ENCODE results near the gene DUSP22. TPM values are rescaled to one million over a fixed set of nuclear protein-coding genes. Genes with fewer than 3 reads are reported as not detected.
A peak's percentile ranks its signal among the peaks of the same experiment; 100 is the strongest.

The DUSP22 gene
- total RNA-seq, 1 donor from 2014 or later: 22.0 TPM

DNA sequence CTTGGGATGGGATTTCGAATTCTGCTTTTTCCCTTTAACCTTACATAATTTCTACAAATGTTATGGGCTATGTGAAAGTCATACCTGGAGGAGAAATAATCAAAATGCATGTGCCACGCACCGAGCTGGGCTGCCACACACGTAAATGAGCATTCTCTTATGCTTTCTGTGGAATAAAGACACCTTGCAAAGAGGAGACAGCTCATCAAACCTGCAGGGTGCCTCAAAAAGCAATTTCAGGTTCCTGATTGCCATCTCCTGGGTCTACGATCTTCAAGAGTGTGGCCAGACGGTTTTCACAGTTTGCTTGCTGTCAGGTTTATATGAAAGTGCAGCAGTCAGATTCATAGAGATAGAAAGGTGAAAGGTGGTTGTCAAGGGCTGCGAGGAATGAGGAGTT is 36.6 kb downstream of the DUSP22 start:
- intact Hi-C loops (cut with micrococcal nuclease): no loop called here
- DNase-seq (ENCODE audit: low spot score): no peak
- no peaks in the 10 kb centered on the region for H3K4me1 Mint-ChIP-seq (ENCODE audit: low read depth)
- no peak overlapping the region for H3K4me3 Mint-ChIP-seq
- H3K36me3 Mint-ChIP-seq (ENCODE audit: low read depth): peaks cover 5% of the 10 kb centered on the region
- H3K27ac Mint-ChIP-seq: no peak overlapping the region
- no peaks in the 10 kb centered on the region for H3K9me3 Mint-ChIP-seq
- no peaks in the 10 kb centered on the region for H3K27me3 Mint-ChIP-seq (ENCODE audit: insufficient read depth)

DNA sequence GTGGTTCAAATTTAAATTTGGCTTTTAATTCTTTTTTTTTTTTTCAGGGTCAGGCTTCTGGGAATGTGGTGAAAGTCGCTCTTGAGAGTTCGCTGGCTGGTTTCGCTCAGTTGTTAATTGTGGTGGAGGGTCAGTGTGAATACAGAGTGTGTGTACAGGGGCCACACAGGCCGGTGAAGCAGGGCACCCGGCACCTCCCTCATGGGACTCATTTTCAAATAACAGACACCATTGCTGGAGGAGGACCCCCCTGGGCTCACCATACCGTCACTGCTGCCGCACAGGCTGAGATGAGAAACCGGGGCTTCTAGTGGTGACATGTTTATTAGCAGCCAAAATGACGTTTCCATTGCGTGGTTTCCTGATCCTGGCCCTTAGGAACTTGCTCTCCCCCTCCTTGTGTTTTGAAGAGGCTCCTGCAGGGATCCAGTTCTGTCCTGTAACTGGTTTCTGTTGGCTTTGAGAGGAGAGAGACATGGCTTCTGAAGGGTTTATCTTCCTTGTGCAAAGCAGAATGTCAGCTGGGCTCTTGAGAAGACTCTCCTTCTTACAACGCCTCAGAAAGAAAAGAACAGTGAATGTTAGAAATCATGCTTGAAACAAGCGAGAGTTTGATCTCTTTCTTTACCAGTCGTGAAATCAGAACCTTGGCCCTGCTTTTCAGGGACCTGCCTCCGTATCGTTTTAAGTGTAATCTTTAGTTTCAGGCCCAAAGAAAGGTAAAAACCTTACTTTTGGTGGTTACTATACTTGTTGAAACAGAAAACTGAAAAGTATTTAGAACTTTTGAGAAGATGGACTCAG is 37.8 kb downstream of the DUSP22 start:
- intact Hi-C loops (cut with micrococcal nuclease): no loop called here
- no peak overlapping the region for H3K4me3 Mint-ChIP-seq
- no peaks in the 10 kb centered on the region for H3K27me3 Mint-ChIP-seq (ENCODE audit: insufficient read depth)
- DNase-seq (ENCODE audit: low spot score): no peak
- H3K9me3 Mint-ChIP-seq: no peaks in the 10 kb centered on the region
- no peak overlapping the region for H3K27ac Mint-ChIP-seq
- peaks cover 5% of the 10 kb centered on the region for H3K36me3 Mint-ChIP-seq (ENCODE audit: low read depth)
- no peaks in the 10 kb centered on the region for H3K4me1 Mint-ChIP-seq (ENCODE audit: low read depth)

DNA sequence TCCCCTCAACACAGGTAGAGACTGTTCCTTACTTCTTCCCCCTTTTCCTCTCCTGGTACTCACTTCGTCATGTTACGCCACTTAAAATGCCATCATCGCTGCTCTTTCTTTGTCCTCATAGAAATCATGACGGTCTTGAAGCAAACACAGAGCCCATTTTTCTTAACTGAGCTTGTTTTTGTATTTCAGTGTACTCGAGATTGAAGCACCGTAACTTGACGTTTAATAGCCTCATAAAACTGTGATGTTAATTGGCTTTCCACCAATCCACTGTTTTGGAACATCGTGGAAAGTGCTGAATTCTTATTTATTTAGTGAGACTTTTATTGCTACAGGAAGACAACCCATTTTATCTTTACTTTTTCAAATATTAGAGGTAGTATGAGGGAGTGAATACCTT is 38.7 kb downstream of the DUSP22 start:
- peaks cover 4% of the 10 kb centered on the region for H3K4me1 Mint-ChIP-seq (ENCODE audit: low read depth)
- H3K36me3 Mint-ChIP-seq (ENCODE audit: low read depth): peaks cover 5% of the 10 kb centered on the region
- H3K4me3 Mint-ChIP-seq: no peak overlapping the region
- H3K27ac Mint-ChIP-seq: no peak overlapping the region
- no peaks in the 10 kb centered on the region for H3K9me3 Mint-ChIP-seq
- no peaks in the 10 kb centered on the region for H3K27me3 Mint-ChIP-seq (ENCODE audit: insufficient read depth)
- no peak for DNase-seq (ENCODE audit: low spot score)
- intact Hi-C loops (cut with micrococcal nuclease): no loop called here

DNA sequence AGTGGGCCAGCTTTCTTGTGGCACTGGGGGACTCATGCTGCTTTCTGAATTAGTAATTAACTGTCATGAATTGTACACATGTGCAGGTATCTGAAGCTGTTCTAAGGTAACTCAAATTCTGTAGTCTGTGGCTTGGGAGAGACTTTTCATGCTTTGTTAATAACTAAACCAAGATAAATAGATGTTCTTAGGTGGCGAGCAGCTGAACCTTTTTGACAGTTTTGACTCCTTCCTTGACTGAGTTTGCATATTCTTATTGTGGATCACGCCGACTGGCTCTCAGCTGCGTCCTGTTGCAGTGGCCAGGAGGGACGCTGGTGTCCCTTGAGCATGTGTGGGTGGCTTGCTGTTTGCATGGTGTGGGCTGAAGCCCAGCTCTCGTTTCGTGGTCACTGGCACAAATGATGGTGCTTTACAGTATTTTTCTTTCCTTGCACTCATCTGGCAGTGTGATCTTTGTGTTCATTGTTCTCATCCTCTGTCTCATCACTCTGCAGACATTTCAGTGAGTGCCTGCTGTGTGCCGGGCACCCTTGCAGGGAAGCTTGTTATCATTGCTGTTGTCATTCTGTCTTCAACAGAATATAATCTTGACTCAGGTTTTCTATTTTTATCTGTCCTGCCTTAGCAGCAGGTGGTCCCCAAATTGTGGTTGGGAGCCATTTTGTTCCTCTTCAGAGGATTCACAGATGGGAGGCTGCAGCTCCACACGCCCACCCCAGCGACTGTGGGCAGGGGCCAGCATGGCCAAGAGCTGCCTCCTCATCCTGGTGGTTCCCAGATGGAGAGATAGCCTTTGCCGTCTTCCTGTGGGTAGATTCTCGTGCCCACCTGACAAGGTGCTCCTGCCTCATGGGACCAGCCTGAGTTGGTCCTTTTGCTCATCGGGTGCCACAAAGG is 39.6 kb downstream of the DUSP22 start:
- Mint-ChIP-seq H3K4me3 (no peak overlapping the region), H3K27ac (no peak overlapping the region), H3K9me3 (no peaks in the 10 kb centered on the region), H3K4me1 (ENCODE audit: low read depth) (peaks cover 13% of the 10 kb centered on the region), H3K27me3 (ENCODE audit: insufficient read depth) (no peaks in the 10 kb centered on the region), H3K36me3 (ENCODE audit: low read depth) (peaks cover 7% of the 10 kb centered on the region)
- DNase-seq (ENCODE audit: low spot score): no peak
- intact Hi-C loops (cut with micrococcal nuclease): no loop called here

DNA sequence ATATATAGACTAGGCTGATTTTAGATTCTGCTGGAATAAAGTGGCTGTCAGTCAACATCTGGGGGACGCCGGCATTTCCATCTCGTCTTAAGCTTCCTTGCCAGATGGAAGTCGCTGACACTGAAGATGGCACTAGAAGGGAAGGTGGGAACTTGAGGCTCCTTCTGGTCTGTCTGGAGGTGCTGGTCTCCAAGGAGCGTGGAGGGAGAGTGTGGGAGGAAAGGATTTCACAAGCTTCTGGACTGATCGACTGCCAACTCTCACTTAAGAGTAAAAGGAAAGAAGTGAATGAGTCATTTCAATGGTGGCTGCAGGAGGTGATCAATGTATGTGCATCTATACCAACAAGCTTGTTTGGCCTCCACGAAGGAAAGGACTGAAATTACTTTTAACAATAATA is 40.4 kb downstream of the DUSP22 start:
- H3K4me3 Mint-ChIP-seq: no peak overlapping the region
- H3K9me3 Mint-ChIP-seq: no peaks in the 10 kb centered on the region
- H3K27me3 Mint-ChIP-seq (ENCODE audit: insufficient read depth): no peaks in the 10 kb centered on the region
- H3K27ac Mint-ChIP-seq: no peak overlapping the region
- peaks cover 21% of the 10 kb centered on the region for H3K4me1 Mint-ChIP-seq (ENCODE audit: low read depth)
- no peak for DNase-seq (ENCODE audit: low spot score)
- intact Hi-C loops (cut with micrococcal nuclease): no loop called here
- H3K36me3 Mint-ChIP-seq (ENCODE audit: low read depth): peaks cover 4% of the 10 kb centered on the region

DNA sequence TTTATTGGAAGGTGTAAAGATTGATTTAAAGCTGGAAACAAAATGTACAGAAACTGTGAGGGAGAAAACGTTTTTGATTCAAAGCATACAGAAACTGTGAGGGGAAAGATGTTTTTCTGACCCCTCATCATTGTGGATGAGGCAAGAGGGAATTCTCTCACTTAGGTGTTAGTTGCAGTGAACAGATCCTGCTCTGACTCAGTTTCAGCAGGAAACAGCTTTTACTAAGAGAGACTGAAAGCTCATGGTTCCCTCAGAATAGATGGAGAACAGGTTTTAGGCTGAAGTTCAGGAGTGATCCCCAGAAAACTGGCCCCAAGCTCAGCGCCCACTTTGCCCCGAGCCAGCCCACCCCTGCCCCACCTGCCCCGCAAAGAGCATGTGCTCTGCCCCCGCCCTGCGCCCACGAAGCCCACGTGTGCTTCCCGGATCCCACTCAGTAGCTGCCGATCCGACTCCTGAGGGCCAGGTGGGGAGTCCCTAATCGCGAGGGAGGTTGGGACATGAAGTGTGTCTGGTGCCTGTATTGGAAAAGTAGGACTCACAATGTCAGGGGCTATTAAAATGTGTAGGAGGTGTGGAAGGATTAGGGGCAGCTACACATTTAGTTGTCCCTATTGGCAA is 41.2 kb downstream of the DUSP22 start:
- no peak overlapping the region for H3K4me3 Mint-ChIP-seq
- intact Hi-C loops (cut with micrococcal nuclease): no loop called here
- H3K27me3 Mint-ChIP-seq (ENCODE audit: insufficient read depth): no peaks in the 10 kb centered on the region
- no peaks in the 10 kb centered on the region for H3K9me3 Mint-ChIP-seq
- H3K27ac Mint-ChIP-seq: no peak overlapping the region
- peaks cover 3% of the 10 kb centered on the region for H3K36me3 Mint-ChIP-seq (ENCODE audit: low read depth)
- no peak for DNase-seq (ENCODE audit: low spot score)
- H3K4me1 Mint-ChIP-seq (ENCODE audit: low read depth): peaks cover 27% of the 10 kb centered on the region

DNA sequence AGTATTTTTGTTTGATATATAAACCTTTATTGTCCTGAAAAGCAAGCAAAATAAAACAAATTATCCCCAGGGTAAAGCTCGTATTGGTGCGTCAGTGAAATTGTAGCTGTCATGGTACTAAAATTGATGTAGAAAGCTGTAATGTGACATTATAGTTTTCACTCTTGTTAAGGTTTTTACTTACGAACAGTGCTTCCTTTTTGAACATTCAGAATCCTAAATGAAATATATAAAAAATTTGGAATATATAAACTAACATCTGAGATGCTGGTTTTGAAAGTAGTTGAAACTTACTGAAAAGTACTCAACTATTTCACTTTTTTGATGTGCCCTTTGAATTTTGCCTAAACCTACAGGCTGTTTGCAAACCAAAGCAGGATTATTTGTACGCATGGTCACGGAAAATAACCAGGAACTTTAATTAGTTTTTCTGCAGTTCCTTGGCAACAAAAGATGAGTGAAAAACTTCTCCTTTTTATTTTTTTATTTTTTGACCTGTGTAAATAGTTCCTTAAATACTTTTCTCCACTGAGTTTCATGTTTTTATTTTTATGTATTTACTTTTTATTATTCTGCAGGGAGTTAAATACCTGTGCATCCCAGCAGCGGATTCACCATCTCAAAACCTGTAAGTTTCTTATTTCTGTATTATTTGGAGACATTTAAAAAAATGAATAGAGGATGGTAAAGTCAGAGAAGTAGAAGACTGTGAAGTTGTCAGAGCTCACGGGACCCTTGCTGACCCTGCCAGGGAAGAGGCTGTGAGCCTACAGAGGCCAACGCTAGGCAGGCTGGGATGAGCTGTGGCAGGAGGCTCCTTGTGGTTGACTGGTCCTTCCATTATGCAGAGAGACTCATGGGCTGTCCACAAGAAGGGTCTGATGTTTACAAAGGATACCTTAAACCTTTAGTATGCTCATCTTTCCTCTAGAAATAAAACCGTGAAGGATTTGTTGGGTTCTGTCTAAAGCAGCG is 42.5 kb downstream of the DUSP22 start:
- Mint-ChIP-seq H3K4me3 (no peak overlapping the region), H3K4me1 (ENCODE audit: low read depth) (peaks cover 40% of the 10 kb centered on the region), H3K36me3 (ENCODE audit: low read depth) (peaks cover 3% of the 10 kb centered on the region), H3K27ac (no peak overlapping the region), H3K9me3 (no peaks in the 10 kb centered on the region), H3K27me3 (ENCODE audit: insufficient read depth) (no peaks in the 10 kb centered on the region)
- intact Hi-C loops (cut with micrococcal nuclease): loop anchor here (5.0 kb wide), 1 partner anchor 357 kb away; the partner anchor contains the start of gene EXOC2
- no peak for DNase-seq (ENCODE audit: low spot score)

DNA sequence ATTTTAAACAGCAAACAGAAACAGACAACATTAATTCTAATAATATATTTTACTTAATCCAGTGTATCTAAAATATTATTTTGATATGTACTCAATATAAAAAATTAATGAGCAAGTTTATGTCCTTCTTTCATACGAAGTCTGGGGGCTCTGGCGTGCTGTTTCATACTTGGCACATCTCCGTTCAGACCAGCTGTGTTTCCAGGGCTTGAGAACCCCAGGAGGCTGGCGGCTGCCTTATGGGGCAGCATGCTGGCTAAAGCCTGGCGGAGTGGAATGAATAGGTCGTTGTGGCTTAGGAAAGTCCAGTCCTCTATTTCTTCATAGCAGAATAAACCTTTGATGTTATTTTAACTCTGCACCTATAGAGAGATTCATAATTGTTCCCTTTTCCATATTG is 43.3 kb downstream of the DUSP22 start:
- no peaks in the 10 kb centered on the region for H3K27me3 Mint-ChIP-seq (ENCODE audit: insufficient read depth)
- H3K4me3 Mint-ChIP-seq: no peak overlapping the region
- no peak overlapping the region for H3K27ac Mint-ChIP-seq
- intact Hi-C loops (cut with micrococcal nuclease): loop anchor here (5.0 kb wide), 1 partner anchor 357 kb away; the partner anchor contains the start of gene EXOC2
- H3K9me3 Mint-ChIP-seq: no peaks in the 10 kb centered on the region
- peaks cover 3% of the 10 kb centered on the region for H3K36me3 Mint-ChIP-seq (ENCODE audit: low read depth)
- peaks cover 47% of the 10 kb centered on the region for H3K4me1 Mint-ChIP-seq (ENCODE audit: low read depth)
- DNase-seq (ENCODE audit: low spot score): no peak

DNA sequence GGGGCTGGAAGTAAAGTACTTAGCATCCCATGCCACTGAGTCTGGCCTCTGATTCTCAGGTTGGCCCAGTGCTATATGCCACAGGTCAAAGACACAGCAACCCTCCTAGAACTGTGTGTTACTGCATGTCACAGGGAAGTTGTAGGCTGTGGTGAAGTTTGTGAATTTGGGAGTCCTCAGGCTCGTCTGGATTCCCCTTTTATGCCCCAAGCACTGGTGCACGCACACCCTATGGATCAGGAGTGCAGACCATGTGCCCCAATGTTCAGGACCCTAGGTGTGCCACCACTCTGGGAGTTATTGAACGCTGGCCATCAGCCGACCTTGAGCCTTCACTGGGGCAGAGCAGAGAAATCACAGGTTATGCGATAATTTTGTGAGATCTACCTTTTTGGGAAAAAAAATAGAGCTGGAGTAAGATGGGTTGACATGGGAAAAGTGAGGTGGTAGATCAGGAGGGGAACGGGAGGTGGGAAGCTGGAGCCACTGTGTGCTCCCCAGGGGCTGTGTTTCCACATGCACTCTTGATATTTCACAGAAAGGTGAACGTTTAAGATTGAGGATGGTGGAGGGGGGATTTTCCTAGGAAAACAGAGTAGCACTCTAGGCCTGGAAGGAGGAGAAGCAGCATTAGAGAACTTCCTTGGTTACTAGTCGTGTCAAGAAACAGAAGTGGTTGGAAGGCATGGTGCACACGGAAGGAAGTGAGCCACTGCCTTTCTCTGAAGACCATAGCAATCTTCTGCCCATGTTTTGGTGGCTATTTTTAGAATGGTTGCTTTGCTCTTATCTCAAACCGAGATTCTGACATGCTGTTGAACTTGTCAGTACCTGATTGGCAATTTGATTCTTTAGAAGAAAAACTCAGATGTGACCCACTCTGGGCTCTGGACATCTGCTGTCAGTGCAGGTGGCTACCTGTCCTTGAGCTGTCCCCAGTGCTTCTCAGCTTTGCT is 44.1 kb downstream of the DUSP22 start:
- no peak for DNase-seq (ENCODE audit: low spot score)
- Mint-ChIP-seq H3K9me3 (no peaks in the 10 kb centered on the region), H3K4me3 (peak overlapping the region; percentile 21), H3K27me3 (ENCODE audit: insufficient read depth) (no peaks in the 10 kb centered on the region), H3K36me3 (ENCODE audit: low read depth) (peaks cover 3% of the 10 kb centered on the region), H3K4me1 (ENCODE audit: low read depth) (peaks cover 54% of the 10 kb centered on the region), H3K27ac (peak overlapping the region; percentile 57)
- intact Hi-C loops (cut with micrococcal nuclease): loop anchor here (5.0 kb wide), 1 partner anchor 356 kb away; the partner anchor contains the start of gene EXOC2

DNA sequence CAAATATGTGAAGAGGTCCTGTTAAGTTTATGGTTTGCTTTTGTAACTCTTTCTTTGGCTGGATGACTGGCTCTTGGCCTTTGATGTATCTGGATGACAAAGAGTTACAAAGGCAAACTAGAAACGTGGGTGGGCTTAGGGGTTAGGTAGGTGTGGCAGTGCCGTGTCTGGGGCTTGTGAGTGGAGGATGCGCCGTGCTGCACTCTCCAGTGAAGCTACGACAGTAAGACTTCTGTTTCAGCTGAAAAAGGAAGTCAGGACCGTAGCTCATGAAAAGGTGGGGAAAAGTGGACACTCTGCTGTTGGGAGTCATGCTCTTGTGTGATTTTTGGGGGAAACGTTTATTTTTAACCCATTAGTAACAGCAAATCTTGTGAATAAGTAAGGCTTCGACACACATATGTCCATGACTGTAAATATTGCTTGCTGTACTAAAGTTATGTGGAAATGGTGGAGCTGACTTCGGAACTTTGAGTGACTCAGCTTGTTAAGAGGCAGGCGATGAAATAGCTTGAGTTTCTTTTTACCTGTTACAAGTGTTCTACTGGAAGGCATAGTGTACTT is 45.6 kb downstream of the DUSP22 start:
- DNase-seq (ENCODE audit: low spot score): no peak

DNA sequence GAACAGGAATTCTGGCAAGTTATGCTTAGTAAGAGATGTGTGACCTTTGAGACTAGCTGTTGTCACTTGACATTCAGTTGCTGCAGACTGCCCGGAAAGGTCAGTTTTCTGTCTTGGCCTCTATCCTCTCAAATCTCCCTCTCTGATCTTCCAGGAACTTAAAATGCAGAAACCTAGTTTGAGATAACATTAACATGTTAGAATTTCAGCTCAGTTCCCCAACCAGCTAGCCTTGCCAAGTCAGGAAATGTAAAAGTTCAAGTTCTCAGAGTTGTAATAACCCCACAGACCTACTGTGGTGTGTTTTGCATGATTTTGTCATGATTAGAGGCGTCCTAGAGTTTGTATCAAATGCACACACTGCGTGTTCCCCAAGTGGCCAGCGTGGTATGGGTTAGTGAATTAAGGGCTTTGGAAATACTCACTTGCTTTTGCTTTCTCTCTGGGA is 46.6 kb downstream of the DUSP22 start:
- Mint-ChIP-seq H3K9me3 (no peaks in the 10 kb centered on the region), H3K36me3 (ENCODE audit: low read depth) (peaks cover 3% of the 10 kb centered on the region), H3K27ac (peak overlapping the region; percentile 85), H3K27me3 (ENCODE audit: insufficient read depth) (no peaks in the 10 kb centered on the region), H3K4me3 (peak overlapping the region; percentile 75), H3K4me1 (ENCODE audit: low read depth) (peaks cover 58% of the 10 kb centered on the region)
- intact Hi-C loops (cut with micrococcal nuclease): loop anchor here (1.0 to 5.0 kb wide), 7 partner anchors 18 to 353 kb away; partner anchors contain the start of genes EXOC2 and IRF4
- DNase-seq (ENCODE audit: low spot score): no peak

More for the DNA sequence above, 45.6 kb downstream of the DUSP22 start:
- peak overlapping the region; percentile 57 for H3K4me3 Mint-ChIP-seq
- no peaks in the 10 kb centered on the region for H3K27me3 Mint-ChIP-seq (ENCODE audit: insufficient read depth)
- peaks cover 58% of the 10 kb centered on the region for H3K4me1 Mint-ChIP-seq (ENCODE audit: low read depth)
- H3K36me3 Mint-ChIP-seq (ENCODE audit: low read depth): peaks cover 5% of the 10 kb centered on the region
- intact Hi-C loops (cut with micrococcal nuclease): loop anchor here (2.0 to 5.0 kb wide), 3 partner anchors 17 to 354 kb away; partner anchors contain the start of genes EXOC2 and IRF4
- H3K27ac Mint-ChIP-seq: peak overlapping the region; percentile 45
- no peaks in the 10 kb centered on the region for H3K9me3 Mint-ChIP-seq
